ENCODE data around the gene STX3.
A peak's percentile ranks its signal among the peaks of the same experiment; 100 is the strongest.
"Not testable (repeated sequence)": the region's sequence is repeated elsewhere in the genome, so short reads cannot be mapped to it uniquely, and the experiment has no call there.

STX3 gene

GRCh38 chr11:59791639-59792038 is 36.5 kb downstream of the STX3 start:
- DNase-seq (ENCODE audit: low read depth, low spot score), result no peak

GRCh38 chr11:59792507-59792906 is 37.3 kb downstream of the STX3 start:
- no peak for DNase-seq (ENCODE audit: low read depth, low spot score)

- DNase-seq (ENCODE audit: low read depth, low spot score), result no peak
Observed at GRCh38 chr11:59794417-59794816, 39.2 kb downstream of the STX3 start.

- no peak for DNase-seq (ENCODE audit: low read depth, low spot score)
Observed at GRCh38 chr11:59800390-59801025, 45.3 kb downstream of the STX3 start.

GRCh38 chr11:59801160-59801706 is 46.1 kb downstream of the STX3 start:
- no peak for DNase-seq (ENCODE audit: low read depth, low spot score)

- no peak for DNase-seq (ENCODE audit: low read depth, low spot score)
Observed at GRCh38 chr11:59801981-59802638, 46.9 kb downstream of the STX3 start.

GRCh38 chr11:59802639-59803176 is 47.5 kb downstream of the STX3 start:
- DNase-seq (ENCODE audit: low read depth, low spot score), result peak; percentile 20

- no peak for DNase-seq (ENCODE audit: low read depth, low spot score)
Observed at GRCh38 chr11:59804061-59804460, 48.9 kb downstream of the STX3 start.

GRCh38 chr11:59807047-59807610 is 52.0 kb downstream of the STX3 start:
- no peak for DNase-seq (ENCODE audit: low read depth, low spot score)

- peak; percentile 79 for DNase-seq (ENCODE audit: low read depth, low spot score)
Observed at GRCh38 chr11:59810189-59810910, 55.2 kb downstream of the STX3 start, which contains the start of gene MRPL16. TSS of gene MRPL16 (minus strand) at chr11:59810778. CDS start at chr11:59810658, 120 bp downstream.

GRCh38 chr11:59810911-59811259 is 55.7 kb downstream of the STX3 start:
- no peak for DNase-seq (ENCODE audit: low read depth, low spot score)

- no peak for DNase-seq (ENCODE audit: low read depth, low spot score)
Observed at GRCh38 chr11:59812220-59812619, 57.0 kb downstream of the STX3 start.

GRCh38 chr11:59813364-59813763 is 58.2 kb downstream of the STX3 start:
- no peak for DNase-seq (ENCODE audit: low read depth, low spot score)

- DNase-seq (ENCODE audit: low read depth, low spot score), result no peak
Observed at GRCh38 chr11:59814021-59814420, 58.8 kb downstream of the STX3 start.

- DNase-seq (ENCODE audit: low read depth, low spot score), result no peak
Observed at GRCh38 chr11:59815754-59816153, 60.6 kb downstream of the STX3 start.

GRCh38 chr11:59816434-59816833 is 61.3 kb downstream of the STX3 start:
- DNase-seq (ENCODE audit: low read depth, low spot score), result not testable (repeated sequence)

- no peak for DNase-seq (ENCODE audit: low read depth, low spot score)
Observed at GRCh38 chr11:59818572-59818971, 63.4 kb downstream of the STX3 start.

- DNase-seq (ENCODE audit: low read depth, low spot score), result no peak
Observed at GRCh38 chr11:59822989-59823566, 67.9 kb downstream of the STX3 start.

GRCh38 chr11:59829358-59829757 is 74.2 kb downstream of the STX3 start:
- no peak for DNase-seq (ENCODE audit: low read depth, low spot score)

GRCh38 chr11:59833602-59834001 is 78.4 kb downstream of the STX3 start:
- DNase-seq (ENCODE audit: low read depth, low spot score), result no peak

- DNase-seq (ENCODE audit: low read depth, low spot score), result no peak
Observed at GRCh38 chr11:59839615-59840014, 84.4 kb downstream of the STX3 start.

GRCh38 chr11:59841514-59841913 is 86.3 kb downstream of the STX3 start:
- DNase-seq (ENCODE audit: low read depth, low spot score), result no peak

All from activated CD4-positive, CD25-positive, alpha-beta regulatory T cell treated with anti-CD3 and anti-CD28 coated beads, Interleukin-2, amount 50 U/mL, for 16 hours (primary cell).